Type B pancreatic cell (in vitro differentiated cells): ENCODE data around the gene FLNB. TPM values are rescaled to one million over a fixed set of nuclear protein-coding genes. Genes with fewer than 3 reads are reported as not detected.

Experiments used
- DNase-seq: peaks from one replicate; pipeline ENCODE4 v3.0.0; 2021; ENCODE audit warnings: mixed read lengths; ENCODE audit not compliant: unreplicated experiment; ENCODE audit errors: extremely low spot score
- H3K27ac Mint-ChIP-seq: 2 replicates; pipeline ENCODE4 v1.8.0; 2021; ENCODE audit warnings: mild to moderate bottlenecking, mixed read lengths
- H3K27me3 Mint-ChIP-seq: 2 replicates; pipeline ENCODE4 v1.8.0; 2021; ENCODE audit warnings: mixed read lengths
- H3K36me3 Mint-ChIP-seq: 2 replicates; pipeline ENCODE4 v1.8.0; 2021; ENCODE audit warnings: mixed read lengths
- H3K4me1 Mint-ChIP-seq: one replicate; pipeline ENCODE4 v1.8.0; 2021; ENCODE audit warnings: mixed read lengths; ENCODE audit not compliant: unreplicated experiment
- H3K4me3 Mint-ChIP-seq: 2 replicates; pipeline ENCODE4 v1.8.0; 2021; ENCODE audit warnings: mild to moderate bottlenecking, mixed read lengths
- H3K9me3 Mint-ChIP-seq: 2 replicates; pipeline ENCODE4 v1.8.0; 2021; ENCODE audit warnings: mixed read lengths
- total RNA-seq: library from RNA; stranded (reverse); gene quantifications from 2 replicates; pipeline ENCODE4 v1.2.1, GENCODE V29; 2021; ENCODE audit warnings: low replicate concordance
- TF ChIP-seq, protein P1 (sequence below): fragments of 200-600 bp; sonication (generic); conservative IDR thresholded peaks from 2 replicates; pipeline ENCODE4 v1.5.0; 2021; ENCODE audit warnings: antibody characterized with exemption, mild to moderate bottlenecking

FLNB gene
- total RNA-seq, 1 donor from 2014 or later, result 204 TPM

DNA sequence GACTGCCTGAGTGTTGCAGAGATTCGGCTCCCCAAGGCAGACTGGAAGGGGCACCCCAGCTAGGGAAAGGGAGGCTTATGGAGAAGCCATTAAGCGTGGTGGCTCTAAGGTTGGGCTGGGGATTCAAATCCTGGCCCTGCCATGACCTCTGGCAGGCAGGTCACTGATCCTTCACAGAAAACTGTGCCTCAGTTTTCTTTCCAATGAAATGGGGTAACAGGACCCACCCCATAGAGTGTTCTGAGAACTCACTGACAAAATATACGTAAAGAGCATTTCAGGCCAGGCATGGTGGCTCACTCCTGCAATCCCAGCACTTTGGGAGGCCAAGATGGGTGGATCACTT lies 167.9 kb downstream of the FLNB start:
- TF ChIP-seq, protein P1, sequence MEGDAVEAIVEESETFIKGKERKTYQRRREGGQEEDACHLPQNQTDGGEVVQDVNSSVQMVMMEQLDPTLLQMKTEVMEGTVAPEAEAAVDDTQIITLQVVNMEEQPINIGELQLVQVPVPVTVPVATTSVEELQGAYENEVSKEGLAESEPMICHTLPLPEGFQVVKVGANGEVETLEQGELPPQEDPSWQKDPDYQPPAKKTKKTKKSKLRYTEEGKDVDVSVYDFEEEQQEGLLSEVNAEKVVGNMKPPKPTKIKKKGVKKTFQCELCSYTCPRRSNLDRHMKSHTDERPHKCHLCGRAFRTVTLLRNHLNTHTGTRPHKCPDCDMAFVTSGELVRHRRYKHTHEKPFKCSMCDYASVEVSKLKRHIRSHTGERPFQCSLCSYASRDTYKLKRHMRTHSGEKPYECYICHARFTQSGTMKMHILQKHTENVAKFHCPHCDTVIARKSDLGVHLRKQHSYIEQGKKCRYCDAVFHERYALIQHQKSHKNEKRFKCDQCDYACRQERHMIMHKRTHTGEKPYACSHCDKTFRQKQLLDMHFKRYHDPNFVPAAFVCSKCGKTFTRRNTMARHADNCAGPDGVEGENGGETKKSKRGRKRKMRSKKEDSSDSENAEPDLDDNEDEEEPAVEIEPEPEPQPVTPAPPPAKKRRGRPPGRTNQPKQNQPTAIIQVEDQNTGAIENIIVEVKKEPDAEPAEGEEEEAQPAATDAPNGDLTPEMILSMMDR, result no peak

DNA sequence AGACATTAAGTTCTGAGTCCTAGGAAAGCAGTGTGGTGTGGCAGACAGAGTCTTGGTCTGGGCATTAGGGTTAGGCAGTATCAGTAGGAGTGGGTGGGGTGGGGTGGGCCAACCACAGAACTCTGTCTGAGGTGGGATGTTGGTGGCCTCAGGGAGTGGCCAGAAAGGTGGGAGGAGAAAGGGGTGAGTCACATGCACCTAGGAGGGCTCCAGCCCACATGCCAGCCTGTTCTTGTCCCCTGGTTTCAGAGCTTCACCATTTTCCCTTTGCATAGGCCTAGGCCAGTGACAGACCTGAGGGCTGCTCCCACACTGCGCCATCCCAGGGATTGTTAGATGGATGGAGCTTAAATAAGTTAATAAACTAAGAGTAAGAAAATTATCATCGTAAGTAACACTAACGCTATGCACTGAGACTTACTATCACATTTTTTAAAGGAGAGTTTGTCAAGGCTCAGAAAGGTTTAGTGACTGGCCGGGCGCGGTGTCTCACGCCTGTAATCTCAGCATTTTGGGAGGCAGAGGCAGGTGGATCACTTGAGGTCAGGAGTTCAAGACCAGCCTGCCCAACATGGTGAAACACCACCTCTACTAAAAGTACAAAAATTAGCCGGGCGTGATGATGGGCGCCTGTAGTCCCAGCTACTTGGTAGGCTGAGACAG lies 168.7 kb downstream of the FLNB start:
- peaks cover under 1% of the 10 kb centered on the region for H3K36me3 Mint-ChIP-seq
- H3K27me3 Mint-ChIP-seq, result no peaks in the 10 kb centered on the region
- no peak for DNase-seq
- H3K4me1 Mint-ChIP-seq, result peaks cover 19% of the 10 kb centered on the region
- peak overlapping the region; percentile 73 for H3K4me3 Mint-ChIP-seq
- no peaks in the 10 kb centered on the region for H3K9me3 Mint-ChIP-seq
- H3K27ac Mint-ChIP-seq, result no peak overlapping the region
- TF ChIP-seq, protein P1, result no peak

More for the DNA sequence above, 167.9 kb downstream of the FLNB start:
- no peak for DNase-seq
- peaks cover 25% of the 10 kb centered on the region for H3K4me1 Mint-ChIP-seq
- H3K4me3 Mint-ChIP-seq, result no peak overlapping the region
- H3K27ac Mint-ChIP-seq, result no peak overlapping the region
- H3K36me3 Mint-ChIP-seq, result peaks cover 8% of the 10 kb centered on the region
- H3K9me3 Mint-ChIP-seq, result no peaks in the 10 kb centered on the region
- no peaks in the 10 kb centered on the region for H3K27me3 Mint-ChIP-seq

- Mint-ChIP-seq H3K27ac (peak overlapping the region; percentile 34), H3K36me3 (no peaks in the 10 kb centered on the region), H3K9me3 (no peaks in the 10 kb centered on the region), H3K4me1 (peaks cover 18% of the 10 kb centered on the region), H3K27me3 (no peaks in the 10 kb centered on the region), H3K4me3 (peak overlapping the region; percentile 73)
- TF ChIP-seq, protein P1, result peak; percentile 99
- DNase-seq, result peak; percentile 97
Observed at GRCh38 chr3:58177747-58178527, 169.7 kb downstream of the FLNB start.

DNA sequence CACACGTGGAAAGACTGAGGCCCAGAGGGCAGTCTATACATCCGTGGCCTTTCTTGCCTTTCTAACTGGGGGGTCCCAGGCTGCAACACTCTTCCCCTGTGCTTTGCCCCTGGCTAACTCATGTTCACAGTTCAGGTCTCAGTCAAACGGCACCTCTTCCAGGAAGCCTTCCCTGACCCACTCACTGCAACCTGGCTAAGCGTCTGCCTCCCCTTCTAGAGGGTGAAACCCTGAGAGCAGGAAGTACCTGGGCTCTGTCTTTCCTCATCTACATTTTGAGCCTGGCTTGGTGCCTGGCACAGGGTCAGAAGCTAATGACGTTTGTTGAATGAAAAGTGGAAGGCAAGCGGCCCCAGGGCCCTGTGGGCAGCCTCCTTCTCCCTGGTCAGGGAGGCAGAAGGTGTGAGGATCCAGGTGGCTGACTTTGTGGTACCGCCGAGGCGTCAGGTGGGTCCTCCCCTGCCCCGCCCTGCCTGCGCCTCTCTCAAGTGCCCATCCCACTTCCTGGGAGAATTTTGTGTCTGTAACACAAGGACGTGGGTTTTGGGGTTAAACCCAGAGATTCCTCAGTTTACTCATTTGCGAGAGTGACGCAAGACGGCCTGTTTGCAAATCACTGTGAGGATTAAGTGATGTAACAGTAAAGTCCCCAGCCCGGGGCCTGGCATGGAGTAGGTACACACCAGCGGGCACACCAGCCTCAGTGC lies 170.5 kb downstream of the FLNB start:
- Mint-ChIP-seq H3K36me3 (no peaks in the 10 kb centered on the region), H3K9me3 (no peaks in the 10 kb centered on the region), H3K4me3 (peak overlapping the region; percentile 73), H3K27ac (peak overlapping the region; percentile 13), H3K4me1 (peaks cover 18% of the 10 kb centered on the region), H3K27me3 (no peaks in the 10 kb centered on the region)
- TF ChIP-seq, protein P1, result no peak
- no peak for DNase-seq

- Mint-ChIP-seq H3K4me1 (peaks cover 13% of the 10 kb centered on the region), H3K27me3 (peaks cover 1% of the 10 kb centered on the region), H3K36me3 (no peaks in the 10 kb centered on the region), H3K9me3 (no peaks in the 10 kb centered on the region), H3K4me3 (no peak overlapping the region), H3K27ac (no peak overlapping the region)
- TF ChIP-seq, protein P1, result no peak
- DNase-seq, result no peak
Observed at GRCh38 chr3:58179235-58180098, 171.2 kb downstream of the FLNB start.
